Measurements from ENCODE around the gene RRP1.

The RRP1 gene

GRCh38 chr21:43781846-43782245 lies 7.5 kb upstream of the RRP1 start:
- Histone ChIP-seq H3K79me2 (ENCODE audit: insufficient read depth, low read length) (no peaks in the 10 kb centered on the region), H3K9ac (ENCODE audit: low read length) (no peak overlapping the region), H3K9me3 (ENCODE audit: low read length) (no peaks in the 10 kb centered on the region), H3K36me3 (ENCODE audit: insufficient read depth, low read length) (no peaks in the 10 kb centered on the region), H3K4me2 (ENCODE audit: low read length) (no peak overlapping the region), H2AFZ (ENCODE audit: low read length) (no peak overlapping the region), H3K27me3 (ENCODE audit: insufficient read depth, low read length) (no peaks in the 10 kb centered on the region), H3K27ac (ENCODE audit: low read depth, low read length, poor library complexity, severe bottlenecking) (no peak overlapping the region), H3K4me1 (ENCODE audit: insufficient read depth, low read length, severe bottlenecking) (peaks cover 55% of the 10 kb centered on the region), H3F3A (ENCODE audit: insufficient read depth, low read length) (peaks cover 10% of the 10 kb centered on the region), H3K4me3 (ENCODE audit: low read depth, low read length, poor library complexity, severe bottlenecking) (no peak overlapping the region), H4K20me1 (ENCODE audit: insufficient read depth, low read length) (no peaks in the 10 kb centered on the region), H3K9me2 (ENCODE audit: low read depth, low read length) (no peaks in the 10 kb centered on the region)
- TF ChIP-seq, protein P1, sequence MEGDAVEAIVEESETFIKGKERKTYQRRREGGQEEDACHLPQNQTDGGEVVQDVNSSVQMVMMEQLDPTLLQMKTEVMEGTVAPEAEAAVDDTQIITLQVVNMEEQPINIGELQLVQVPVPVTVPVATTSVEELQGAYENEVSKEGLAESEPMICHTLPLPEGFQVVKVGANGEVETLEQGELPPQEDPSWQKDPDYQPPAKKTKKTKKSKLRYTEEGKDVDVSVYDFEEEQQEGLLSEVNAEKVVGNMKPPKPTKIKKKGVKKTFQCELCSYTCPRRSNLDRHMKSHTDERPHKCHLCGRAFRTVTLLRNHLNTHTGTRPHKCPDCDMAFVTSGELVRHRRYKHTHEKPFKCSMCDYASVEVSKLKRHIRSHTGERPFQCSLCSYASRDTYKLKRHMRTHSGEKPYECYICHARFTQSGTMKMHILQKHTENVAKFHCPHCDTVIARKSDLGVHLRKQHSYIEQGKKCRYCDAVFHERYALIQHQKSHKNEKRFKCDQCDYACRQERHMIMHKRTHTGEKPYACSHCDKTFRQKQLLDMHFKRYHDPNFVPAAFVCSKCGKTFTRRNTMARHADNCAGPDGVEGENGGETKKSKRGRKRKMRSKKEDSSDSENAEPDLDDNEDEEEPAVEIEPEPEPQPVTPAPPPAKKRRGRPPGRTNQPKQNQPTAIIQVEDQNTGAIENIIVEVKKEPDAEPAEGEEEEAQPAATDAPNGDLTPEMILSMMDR (IDR thresholded peaks at IDR 0.05; ENCODE audit: low read length): no peak
- TF ChIP-seq EZH2 (IDR thresholded peaks at IDR 0.05; ENCODE audit: borderline replicate concordance, low read length): no peak

DNA sequence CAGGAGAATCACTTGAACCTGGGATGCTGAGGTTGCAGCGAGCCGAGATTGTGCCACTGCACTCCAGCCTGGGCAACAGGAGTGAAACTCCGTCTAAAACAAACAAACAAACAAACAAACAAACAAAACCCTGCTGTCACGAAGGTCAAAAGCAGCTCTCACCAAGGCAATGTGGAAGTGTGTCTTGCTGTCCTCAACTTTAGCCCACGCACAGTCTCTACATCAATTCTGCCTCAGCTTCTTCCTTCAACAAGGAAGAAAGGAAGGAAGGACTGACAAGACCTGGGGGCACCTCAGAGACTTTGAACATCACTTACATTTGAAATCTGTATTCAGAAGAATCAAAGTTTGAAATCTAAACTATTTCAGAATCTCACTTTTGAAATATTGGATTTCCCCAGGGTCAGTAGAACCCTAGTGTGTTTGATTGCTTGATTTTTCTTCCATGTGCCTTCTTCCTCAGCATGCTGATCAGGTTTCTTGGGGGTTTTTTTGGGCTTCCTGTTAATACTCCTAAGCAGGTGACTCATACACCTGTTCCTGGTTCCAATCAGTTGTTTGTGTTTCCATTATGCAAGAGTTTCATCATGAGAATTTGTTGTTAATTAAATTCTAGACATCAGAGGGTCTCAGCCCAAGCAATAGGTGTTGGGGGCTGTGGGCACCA lies 6.8 kb upstream of the RRP1 start:
- TF ChIP-seq EZH2 (IDR thresholded peaks at IDR 0.05; ENCODE audit: borderline replicate concordance, low read length): no peak
- TF ChIP-seq, protein P1 (IDR thresholded peaks at IDR 0.05; ENCODE audit: low read length): no peak
- peak overlapping the region; percentile 60 for H3K27ac ChIP-seq (ENCODE audit: low read depth, low read length, poor library complexity, severe bottlenecking)
- no peak overlapping the region for H3K4me3 ChIP-seq (ENCODE audit: low read depth, low read length, poor library complexity, severe bottlenecking)
- H3K36me3 ChIP-seq (ENCODE audit: insufficient read depth, low read length): no peaks in the 10 kb centered on the region
- no peaks in the 10 kb centered on the region for H3K9me2 ChIP-seq (ENCODE audit: low read depth, low read length)
- no peaks in the 10 kb centered on the region for H4K20me1 ChIP-seq (ENCODE audit: insufficient read depth, low read length)
- peak overlapping the region; percentile 13; the same call in 1 of the 2 replicates for H3K4me2 ChIP-seq (ENCODE audit: low read length)
- H3K9ac ChIP-seq (ENCODE audit: low read length): peak overlapping the region; percentile 14; the same call in 1 of the 2 replicates
- no peaks in the 10 kb centered on the region for H3K27me3 ChIP-seq (ENCODE audit: insufficient read depth, low read length)
- no peaks in the 10 kb centered on the region for H3K9me3 ChIP-seq (ENCODE audit: low read length)
- no peaks in the 10 kb centered on the region for H3K79me2 ChIP-seq (ENCODE audit: insufficient read depth, low read length)
- H3F3A ChIP-seq (ENCODE audit: insufficient read depth, low read length): peaks cover 10% of the 10 kb centered on the region
- H3K4me1 ChIP-seq (ENCODE audit: insufficient read depth, low read length, severe bottlenecking): peaks cover 55% of the 10 kb centered on the region
- no peak overlapping the region for H2AFZ ChIP-seq (ENCODE audit: low read length)

DNA sequence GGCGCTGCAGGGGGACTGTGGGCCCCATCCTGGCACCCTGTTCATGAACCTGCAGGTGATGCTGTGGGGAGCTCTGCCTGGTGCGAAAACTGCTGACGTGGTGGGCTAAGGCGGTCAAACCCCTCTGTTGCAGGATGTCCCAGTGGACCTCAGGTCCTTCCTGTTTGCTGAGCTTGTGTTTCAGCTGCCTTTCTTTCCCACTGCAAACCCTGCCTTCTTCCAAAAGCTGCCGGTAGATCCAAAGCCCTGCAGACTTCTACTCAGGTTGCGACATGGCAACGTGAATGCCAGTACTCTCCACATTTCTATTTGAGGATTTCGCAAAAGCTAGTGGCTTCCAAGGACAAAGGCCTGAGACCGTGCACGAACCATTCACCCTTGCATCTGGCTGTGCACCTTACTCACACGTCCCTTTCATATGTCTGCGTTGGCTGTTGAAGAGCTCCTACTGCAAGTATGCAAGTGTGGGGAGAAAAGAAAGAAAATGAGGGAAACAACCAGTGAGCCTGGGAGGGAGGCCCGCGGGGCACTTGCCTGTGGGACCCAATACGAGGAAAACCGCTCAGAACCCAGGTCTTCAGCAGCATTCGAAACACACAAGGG lies 6.2 kb upstream of the RRP1 start:
- Histone ChIP-seq H3K27me3 (ENCODE audit: insufficient read depth, low read length) (no peaks in the 10 kb centered on the region), H4K20me1 (ENCODE audit: insufficient read depth, low read length) (no peaks in the 10 kb centered on the region), H3K9me2 (ENCODE audit: low read depth, low read length) (no peaks in the 10 kb centered on the region), H3K79me2 (ENCODE audit: insufficient read depth, low read length) (no peaks in the 10 kb centered on the region), H3K4me3 (ENCODE audit: low read depth, low read length, poor library complexity, severe bottlenecking) (no peak overlapping the region), H2AFZ (ENCODE audit: low read length) (no peak overlapping the region), H3K4me1 (ENCODE audit: insufficient read depth, low read length, severe bottlenecking) (peaks cover 51% of the 10 kb centered on the region), H3K9ac (ENCODE audit: low read length) (peak overlapping the region; percentile 14; the same call in 1 of the 2 replicates), H3F3A (ENCODE audit: insufficient read depth, low read length) (peaks cover 10% of the 10 kb centered on the region), H3K9me3 (ENCODE audit: low read length) (no peaks in the 10 kb centered on the region), H3K36me3 (ENCODE audit: insufficient read depth, low read length) (no peaks in the 10 kb centered on the region), H3K4me2 (ENCODE audit: low read length) (peak overlapping the region; percentile 13; the same call in 1 of the 2 replicates), H3K27ac (ENCODE audit: low read depth, low read length, poor library complexity, severe bottlenecking) (peak overlapping the region; percentile 60)
- TF ChIP-seq, protein P1 (IDR thresholded peaks at IDR 0.05; ENCODE audit: low read length): no peak
- no peak for TF ChIP-seq EZH2 (IDR thresholded peaks at IDR 0.05; ENCODE audit: borderline replicate concordance, low read length)

All from OCI-LY1 (cell line).